ENCODE results near the gene CCL25.
"Not testable (repeated sequence)": the region's sequence is repeated elsewhere in the genome, so short reads cannot be mapped to it uniquely, and the experiment has no call there.

The CCL25 gene

DNA sequence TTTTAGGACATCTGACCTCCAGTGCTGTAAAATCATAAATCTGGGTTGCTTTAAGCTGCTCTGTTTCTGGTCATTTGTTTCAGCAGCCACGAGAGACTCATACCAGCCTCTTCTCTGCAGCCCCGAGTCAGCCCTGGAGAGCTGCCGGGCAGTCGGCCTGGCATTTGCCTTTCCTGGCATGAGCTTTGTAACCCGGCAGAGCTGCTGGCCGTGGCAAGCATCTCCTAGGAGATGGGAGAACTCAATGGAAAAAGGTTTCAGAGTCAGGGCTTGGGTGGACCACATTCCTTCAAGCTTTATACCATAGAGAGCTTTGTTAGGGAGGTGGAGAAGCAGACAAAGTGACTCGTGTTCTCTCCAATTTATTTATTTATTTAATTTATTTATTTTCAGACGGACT, 21.6 kb upstream of the CCL25 start:
- H3K9ac ChIP-seq (ENCODE audit: low read length): no peak overlapping the region
- no peaks in the 10 kb centered on the region for H3K36me3 ChIP-seq (ENCODE audit: control insufficient read depth, insufficient read depth, low read length)
- no peaks in the 10 kb centered on the region for H3K4me1 ChIP-seq (ENCODE audit: control insufficient read depth, insufficient read depth, low read length)
- no peak overlapping the region for H3K4me3 ChIP-seq (ENCODE audit: low read length)
- no peaks in the 10 kb centered on the region for H3K27me3 ChIP-seq (ENCODE audit: control insufficient read depth, insufficient read depth, low read length)
- H3K9me3 ChIP-seq (ENCODE audit: control insufficient read depth, low read length): no peaks in the 10 kb centered on the region

DNA sequence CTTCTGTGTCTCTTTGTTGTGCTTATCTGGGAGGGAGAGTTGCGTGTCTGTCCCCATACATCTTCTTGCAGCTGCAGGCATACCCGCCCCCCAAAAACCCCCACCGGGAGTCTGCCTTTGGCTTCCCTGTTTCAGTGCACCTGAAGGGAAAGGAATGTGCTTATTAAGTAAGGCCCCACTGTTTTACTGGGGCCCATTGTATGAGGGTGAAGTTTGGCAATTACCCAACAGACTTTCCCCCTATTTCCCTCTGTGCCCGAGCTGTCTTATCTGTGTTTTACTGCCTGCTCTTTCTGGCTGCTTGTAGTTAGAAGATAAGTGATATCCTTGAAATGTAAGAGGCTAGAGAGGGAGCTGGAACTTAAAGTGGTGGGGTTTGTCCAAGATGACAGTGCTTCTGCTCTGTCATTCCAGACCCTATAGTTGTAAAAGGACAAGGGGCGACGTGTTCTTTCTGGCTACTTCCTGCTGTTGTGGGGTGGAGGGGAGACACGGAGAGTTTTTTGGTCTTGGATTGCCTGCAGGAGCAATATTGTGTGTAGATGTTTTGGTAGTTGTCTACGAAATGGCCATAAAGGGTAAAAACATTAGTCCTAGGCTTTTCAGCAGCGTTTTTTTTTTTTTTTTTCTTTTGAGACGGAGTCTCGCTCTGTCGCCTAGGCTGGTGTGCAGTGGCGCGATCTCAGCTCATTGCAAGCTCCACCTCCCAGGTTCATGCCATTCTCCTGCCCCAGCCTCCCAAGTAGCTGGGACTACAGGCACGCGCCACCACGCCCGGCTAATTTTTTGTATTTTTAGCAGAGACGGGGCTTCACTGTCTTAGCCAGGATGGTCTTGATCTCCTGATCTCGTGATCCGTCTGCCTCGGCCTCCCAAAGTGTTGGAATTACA, 19.0 kb upstream of the CCL25 start:
- not testable (repeated sequence) for H3K4me3 ChIP-seq (ENCODE audit: low read length); H3K36me3 ChIP-seq (ENCODE audit: control insufficient read depth, insufficient read depth, low read length); H3K9me3 ChIP-seq (ENCODE audit: control insufficient read depth, low read length); H3K4me1 ChIP-seq (ENCODE audit: control insufficient read depth, insufficient read depth, low read length); H3K27me3 ChIP-seq (ENCODE audit: control insufficient read depth, insufficient read depth, low read length); H3K9ac ChIP-seq (ENCODE audit: low read length)

DNA sequence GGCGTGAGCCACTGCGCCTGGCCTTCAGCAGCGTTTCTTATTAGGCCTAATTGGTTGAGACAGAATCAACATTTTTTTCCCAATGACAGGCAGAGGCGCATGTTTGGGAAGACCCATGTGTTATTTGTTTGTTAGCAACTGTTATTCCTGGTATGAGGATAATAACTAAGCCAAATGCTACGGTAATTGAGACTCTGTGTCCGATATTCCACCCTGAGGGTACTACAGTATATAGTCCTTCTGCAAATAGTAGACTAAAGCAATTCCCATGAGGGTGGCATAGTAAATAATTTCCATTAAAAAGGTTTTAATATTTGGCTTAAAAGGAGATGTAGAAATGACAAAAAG, 18.4 kb upstream of the CCL25 start:
- Histone ChIP-seq H3K9me3 (ENCODE audit: control insufficient read depth, low read length) (no peaks in the 10 kb centered on the region), H3K36me3 (ENCODE audit: control insufficient read depth, insufficient read depth, low read length) (no peaks in the 10 kb centered on the region), H3K27me3 (ENCODE audit: control insufficient read depth, insufficient read depth, low read length) (no peaks in the 10 kb centered on the region), H3K4me3 (ENCODE audit: low read length) (no peak overlapping the region), H3K4me1 (ENCODE audit: control insufficient read depth, insufficient read depth, low read length) (no peaks in the 10 kb centered on the region), H3K9ac (ENCODE audit: low read length) (no peak overlapping the region)

DNA sequence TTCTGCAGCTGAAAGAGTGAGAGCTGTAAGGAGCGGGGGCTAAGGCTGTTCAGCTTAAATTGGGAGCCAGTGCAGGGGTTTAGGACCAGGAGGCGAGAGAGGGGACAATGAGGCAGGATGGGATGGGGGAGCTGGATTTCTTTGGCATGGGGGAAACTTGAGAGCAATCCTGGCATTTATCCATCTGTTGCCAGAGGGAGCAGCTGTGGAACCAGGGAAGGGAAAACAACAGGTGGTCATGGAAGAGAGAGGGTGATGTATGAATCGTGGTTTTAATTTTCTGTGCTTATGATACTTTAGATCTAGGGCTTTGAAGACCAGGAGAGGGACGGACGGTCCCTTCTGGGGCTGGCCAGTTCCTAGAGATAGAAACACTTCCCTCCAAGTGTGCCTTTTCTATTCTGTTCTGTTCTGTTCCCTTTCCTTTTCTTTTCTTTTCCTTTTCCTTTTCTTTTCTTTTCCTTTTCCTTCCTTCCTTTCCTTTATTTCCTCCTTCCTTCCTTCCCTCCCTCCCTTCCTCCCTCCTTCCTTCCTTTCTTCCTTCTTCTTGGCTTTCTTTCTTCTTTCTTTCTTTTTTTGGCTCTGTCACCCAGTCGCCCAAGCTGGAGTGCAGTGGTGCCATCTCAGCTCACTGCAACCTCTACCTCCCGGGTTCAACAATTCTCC, 16.0 kb upstream of the CCL25 start:
- Histone ChIP-seq H3K9ac (ENCODE audit: low read length) (no peak overlapping the region), H3K4me3 (ENCODE audit: low read length) (no peak overlapping the region), H3K9me3 (ENCODE audit: control insufficient read depth, low read length) (no peaks in the 10 kb centered on the region), H3K27me3 (ENCODE audit: control insufficient read depth, insufficient read depth, low read length) (no peaks in the 10 kb centered on the region), H3K36me3 (ENCODE audit: control insufficient read depth, insufficient read depth, low read length) (no peaks in the 10 kb centered on the region), H3K4me1 (ENCODE audit: control insufficient read depth, insufficient read depth, low read length) (no peaks in the 10 kb centered on the region)

DNA sequence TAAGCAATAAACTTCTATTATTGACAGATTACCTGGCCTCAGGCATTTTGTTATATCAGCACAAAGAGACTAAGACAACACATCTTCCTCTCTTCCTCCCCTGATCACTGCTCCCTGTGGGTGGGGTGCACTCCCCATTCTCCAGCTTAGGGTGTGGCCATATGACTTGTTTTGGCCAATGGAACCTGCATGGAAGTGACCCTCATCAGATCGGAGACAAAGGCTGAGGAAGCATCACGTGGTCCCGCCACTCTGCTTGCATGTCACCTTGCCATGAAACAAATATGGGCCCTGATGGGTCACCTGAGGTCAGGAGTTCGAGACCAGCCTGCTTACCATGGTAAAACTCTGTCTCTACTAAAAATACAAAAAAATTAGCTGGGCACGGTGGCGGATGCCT, 13.7 kb upstream of the CCL25 start:
- Histone ChIP-seq H3K36me3 (ENCODE audit: control insufficient read depth, insufficient read depth, low read length) (no peaks in the 10 kb centered on the region), H3K4me3 (ENCODE audit: low read length) (no peak overlapping the region), H3K27me3 (ENCODE audit: control insufficient read depth, insufficient read depth, low read length) (no peaks in the 10 kb centered on the region), H3K4me1 (ENCODE audit: control insufficient read depth, insufficient read depth, low read length) (no peaks in the 10 kb centered on the region), H3K9ac (ENCODE audit: low read length) (no peak overlapping the region), H3K9me3 (ENCODE audit: control insufficient read depth, low read length) (no peaks in the 10 kb centered on the region)

DNA sequence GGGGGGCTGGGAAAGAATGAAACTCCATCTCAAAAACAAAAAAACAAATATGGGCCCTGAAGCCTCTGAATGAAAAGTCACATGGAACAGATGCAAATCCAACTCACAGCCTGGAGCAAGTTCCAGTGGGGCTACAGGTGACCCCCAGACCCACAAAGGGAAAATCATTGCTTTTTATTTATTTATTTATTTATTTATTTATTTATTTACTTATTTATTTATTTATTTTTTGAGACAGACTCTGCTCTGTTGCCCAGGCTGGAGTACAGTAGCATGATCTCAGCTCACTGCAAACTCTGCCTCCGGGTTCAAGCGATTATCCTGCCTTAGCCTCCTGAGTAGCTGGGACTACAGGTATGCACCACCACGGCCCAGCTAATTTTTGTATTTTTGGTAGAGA, 13.3 kb upstream of the CCL25 start:
- Histone ChIP-seq H3K36me3 (ENCODE audit: control insufficient read depth, insufficient read depth, low read length) (no peaks in the 10 kb centered on the region), H3K9ac (ENCODE audit: low read length) (no peak overlapping the region), H3K27me3 (ENCODE audit: control insufficient read depth, insufficient read depth, low read length) (no peaks in the 10 kb centered on the region), H3K9me3 (ENCODE audit: control insufficient read depth, low read length) (no peaks in the 10 kb centered on the region), H3K4me1 (ENCODE audit: control insufficient read depth, insufficient read depth, low read length) (no peaks in the 10 kb centered on the region), H3K4me3 (ENCODE audit: low read length) (no peak overlapping the region)

DNA sequence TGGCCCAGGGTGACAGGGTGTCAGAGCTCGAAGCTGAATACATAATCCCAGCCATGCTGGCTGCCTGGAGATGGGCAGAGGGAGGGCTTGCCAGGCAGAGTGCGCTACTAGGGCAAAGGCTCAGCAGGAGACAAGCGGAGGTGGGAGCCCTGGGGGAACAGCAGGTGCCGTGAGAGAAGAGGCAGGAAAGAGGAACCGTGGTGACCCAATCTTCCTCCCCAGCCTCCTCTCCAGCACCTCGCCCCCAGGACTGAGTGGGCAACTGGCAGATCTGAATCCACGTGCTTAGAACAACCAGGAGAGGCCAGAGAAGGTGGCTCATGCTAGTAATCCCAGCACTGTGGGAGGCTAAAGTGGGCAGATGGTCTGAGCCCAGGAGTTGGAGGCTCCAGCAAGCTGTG, 11.0 kb upstream of the CCL25 start:
- H3K4me3 ChIP-seq (ENCODE audit: low read length): no peak overlapping the region
- H3K9ac ChIP-seq (ENCODE audit: low read length): no peak overlapping the region
- H3K27me3 ChIP-seq (ENCODE audit: control insufficient read depth, insufficient read depth, low read length): no peaks in the 10 kb centered on the region
- no peaks in the 10 kb centered on the region for H3K4me1 ChIP-seq (ENCODE audit: control insufficient read depth, insufficient read depth, low read length)
- H3K9me3 ChIP-seq (ENCODE audit: control insufficient read depth, low read length): no peaks in the 10 kb centered on the region
- no peaks in the 10 kb centered on the region for H3K36me3 ChIP-seq (ENCODE audit: control insufficient read depth, insufficient read depth, low read length)

DNA sequence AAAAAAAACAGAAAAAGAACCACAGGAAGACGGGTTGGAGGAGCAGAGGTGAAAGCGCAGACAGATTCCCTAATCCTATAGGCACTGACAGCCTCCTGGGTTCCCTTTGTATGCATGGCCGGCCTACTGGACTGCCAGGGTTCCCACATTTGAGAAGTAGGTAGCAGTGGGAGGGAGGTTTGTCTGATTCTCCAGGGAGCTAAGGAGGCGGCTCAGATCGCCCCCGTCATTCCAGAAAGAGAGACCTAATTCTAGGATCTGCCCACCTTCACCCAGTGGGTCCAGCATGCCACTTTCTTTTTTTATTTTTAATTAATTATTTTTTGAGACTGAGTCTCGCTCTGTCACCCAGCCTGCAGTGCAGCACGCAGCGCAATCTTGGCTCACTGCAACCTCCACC, 9.7 kb upstream of the CCL25 start:
- Histone ChIP-seq H3K4me1 (ENCODE audit: control insufficient read depth, insufficient read depth, low read length) (no peaks in the 10 kb centered on the region), H3K36me3 (ENCODE audit: control insufficient read depth, insufficient read depth, low read length) (no peaks in the 10 kb centered on the region), H3K4me3 (ENCODE audit: low read length) (no peak overlapping the region), H3K9ac (ENCODE audit: low read length) (no peak overlapping the region), H3K9me3 (ENCODE audit: control insufficient read depth, low read length) (no peaks in the 10 kb centered on the region), H3K27me3 (ENCODE audit: control insufficient read depth, insufficient read depth, low read length) (no peaks in the 10 kb centered on the region)

DNA sequence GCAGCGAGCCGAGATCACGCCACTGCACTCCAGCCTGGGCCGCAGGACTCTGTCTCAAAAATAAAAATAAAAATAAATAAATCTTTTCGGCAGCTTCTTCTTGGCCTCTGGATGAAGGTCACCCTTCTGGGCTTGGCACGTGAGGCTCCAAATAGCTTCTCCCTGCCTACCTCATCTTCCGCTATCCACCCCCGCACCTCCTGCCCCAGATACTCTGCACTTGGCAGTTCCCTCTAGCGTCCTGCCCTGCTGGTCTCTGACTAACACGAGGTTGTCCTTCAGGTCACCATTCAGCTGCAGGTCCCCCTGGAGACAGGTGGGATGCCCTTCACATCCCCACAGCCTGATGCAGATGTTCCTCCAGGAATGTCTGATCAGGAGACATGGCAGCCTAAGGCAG, 8.5 kb upstream of the CCL25 start:
- Histone ChIP-seq H3K36me3 (ENCODE audit: control insufficient read depth, insufficient read depth, low read length) (no peaks in the 10 kb centered on the region), H3K4me1 (ENCODE audit: control insufficient read depth, insufficient read depth, low read length) (no peaks in the 10 kb centered on the region), H3K4me3 (ENCODE audit: low read length) (no peak overlapping the region), H3K27me3 (ENCODE audit: control insufficient read depth, insufficient read depth, low read length) (no peaks in the 10 kb centered on the region), H3K9me3 (ENCODE audit: control insufficient read depth, low read length) (no peaks in the 10 kb centered on the region), H3K9ac (ENCODE audit: low read length) (no peak overlapping the region)

DNA sequence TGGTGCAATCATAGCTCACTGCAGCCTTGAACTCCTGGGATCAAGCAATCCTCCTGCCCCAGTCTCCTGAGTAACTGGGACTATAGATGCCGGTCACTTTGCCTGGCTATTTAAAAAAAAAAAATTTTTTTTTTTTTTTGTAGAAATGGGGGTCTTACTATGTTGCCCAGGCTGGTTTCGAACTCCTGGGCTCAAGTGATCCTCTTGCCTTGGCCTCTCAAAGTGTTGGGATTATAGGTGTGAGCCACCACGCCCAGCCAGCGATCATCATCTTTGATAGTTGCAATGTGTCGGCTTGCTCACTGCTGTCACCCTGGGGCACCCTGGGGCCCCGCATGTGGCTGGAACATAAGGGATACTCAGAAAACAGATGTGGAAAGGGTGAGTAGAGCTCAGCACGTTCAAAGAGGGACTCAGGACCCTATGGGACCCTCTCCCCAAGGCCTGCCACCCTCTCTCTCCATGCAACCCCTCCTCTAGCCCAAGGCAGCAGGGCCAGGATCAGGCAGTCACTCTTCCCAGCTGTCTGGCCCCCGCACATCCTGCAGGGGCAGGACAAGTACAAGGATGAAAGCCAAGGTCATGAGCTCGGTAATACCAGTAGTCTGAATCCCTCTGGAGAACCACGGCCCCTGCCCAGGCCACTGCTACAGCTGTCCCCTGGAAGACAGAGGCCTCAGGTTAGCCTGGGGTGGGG, 6.5 kb upstream of the CCL25 start:
- Histone ChIP-seq H3K4me3 (ENCODE audit: low read length) (no peak overlapping the region), H3K9me3 (ENCODE audit: control insufficient read depth, low read length) (no peaks in the 10 kb centered on the region), H3K9ac (ENCODE audit: low read length) (no peak overlapping the region), H3K36me3 (ENCODE audit: control insufficient read depth, insufficient read depth, low read length) (no peaks in the 10 kb centered on the region), H3K27me3 (ENCODE audit: control insufficient read depth, insufficient read depth, low read length) (no peaks in the 10 kb centered on the region), H3K4me1 (ENCODE audit: control insufficient read depth, insufficient read depth, low read length) (peaks cover 7% of the 10 kb centered on the region)

DNA sequence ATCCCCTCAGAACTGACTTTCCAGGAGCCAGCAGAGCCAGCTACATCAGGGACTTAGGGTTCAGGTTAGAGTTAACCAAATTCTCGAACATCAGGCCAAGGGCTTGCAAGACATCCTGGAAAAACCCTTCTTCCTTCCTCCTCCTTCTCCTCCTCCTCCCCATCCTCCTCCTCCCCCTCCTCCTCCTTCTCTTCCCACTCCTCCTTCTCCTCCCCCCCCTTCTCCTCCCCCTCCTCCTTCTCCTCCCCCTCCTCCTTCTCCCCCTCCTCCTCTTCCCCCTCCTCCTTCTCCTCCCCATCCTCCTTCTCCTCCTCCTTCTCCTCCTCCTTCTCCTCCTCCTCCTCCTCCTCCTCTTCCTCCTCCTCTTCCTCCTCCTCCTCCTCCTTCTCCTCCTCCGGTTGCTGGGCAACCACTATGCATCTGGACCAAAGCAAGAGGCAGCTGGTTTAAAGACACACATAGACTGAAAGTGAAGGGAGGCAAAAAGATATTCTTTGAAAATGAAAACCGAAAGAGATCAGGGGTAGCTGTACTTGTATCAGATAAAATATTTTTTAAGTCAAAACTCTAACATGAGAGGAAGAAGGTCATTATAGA, 5.9 kb upstream of the CCL25 start:
- Histone ChIP-seq H3K9ac (ENCODE audit: low read length) (no peak overlapping the region), H3K4me1 (ENCODE audit: control insufficient read depth, insufficient read depth, low read length) (peaks cover 7% of the 10 kb centered on the region), H3K9me3 (ENCODE audit: control insufficient read depth, low read length) (no peaks in the 10 kb centered on the region), H3K36me3 (ENCODE audit: control insufficient read depth, insufficient read depth, low read length) (no peaks in the 10 kb centered on the region), H3K27me3 (ENCODE audit: control insufficient read depth, insufficient read depth, low read length) (no peaks in the 10 kb centered on the region), H3K4me3 (ENCODE audit: low read length) (no peak overlapping the region)
